ENCODE measurements around the gene SLC25A20. TPM values are rescaled to one million over a fixed set of nuclear protein-coding genes. Genes with fewer than 3 reads are reported as not detected.

The SLC25A20 gene
- total RNA-seq, result 10 to 100 TPM in 1 of 2 donors, 1 to 10 TPM in 1; 6.9 to 14.5 TPM
- total RNA-seq, result 11.8 to 44.6 reads per million in 2 donors

DNA sequence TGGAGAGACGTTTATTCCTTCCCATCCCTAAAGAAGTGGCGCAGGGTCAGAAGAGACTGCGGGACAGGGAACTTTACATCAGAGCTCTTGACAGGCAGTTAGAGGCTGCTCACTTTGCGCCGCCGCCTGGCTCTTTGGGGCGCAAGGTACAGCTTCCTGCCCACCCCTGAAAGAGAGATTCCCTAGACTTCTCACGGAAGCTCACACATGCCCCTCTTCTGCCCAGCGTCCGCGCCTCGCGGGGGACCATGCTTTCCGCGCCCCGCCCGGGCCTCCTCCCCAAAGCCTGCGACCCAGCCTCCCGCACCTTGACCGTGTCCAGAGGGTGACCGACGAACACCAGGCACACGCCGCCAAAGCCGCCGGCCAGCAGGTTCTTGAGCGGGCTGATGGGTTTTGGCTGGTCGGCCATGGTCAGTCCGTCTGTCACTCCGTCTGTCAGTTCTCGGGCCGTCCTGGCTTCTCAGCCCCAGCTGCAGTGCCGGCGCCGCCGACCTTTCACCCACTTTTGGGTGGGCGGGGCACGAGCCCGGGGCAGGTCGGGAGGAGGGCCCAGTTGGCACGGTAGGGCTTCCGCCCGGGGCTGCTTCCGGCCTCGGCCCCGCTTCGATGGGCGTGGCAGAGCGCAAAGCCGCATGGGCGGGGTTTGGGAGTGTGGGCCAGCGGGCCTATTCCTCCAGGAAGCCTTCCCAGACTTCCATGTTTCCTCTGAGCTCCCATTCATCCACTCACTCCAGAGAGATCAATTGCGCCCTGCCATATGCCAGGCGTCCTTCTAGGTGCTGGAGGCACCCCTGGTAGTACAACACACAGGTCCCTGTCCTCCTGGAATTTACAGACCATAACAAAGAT is at the start of gene SLC25A20:
SLC25A20 (minus strand) TSS at position 500 of the 852 bp plus-strand sequence; CDS start at position 412, 88 bp downstream.
- DNase-seq (peak; percentile 80 to 86 (median 83)), ATAC-seq (peak; percentile 97)
- peaks cover 30% of the 10 kb centered on the region for H3K4me1 Mint-ChIP-seq
- no peaks in the 10 kb centered on the region for H3K27me3 Mint-ChIP-seq
- H3K4me3 Mint-ChIP-seq, result peak within 1 kb of the TSS; percentile 90
- peak within 1 kb of the TSS; percentile 94 for H3K27ac Mint-ChIP-seq
- H3K36me3 Mint-ChIP-seq (ENCODE audit: low read depth), result no peaks in the 10 kb centered on the region
- no peaks in the 10 kb centered on the region for H3K9me3 ChIP-seq (ENCODE audit: control insufficient read depth, low read length, poor library complexity, severe bottlenecking)

GRCh38 chr3:48945891-48946549 is 47.3 kb upstream of the SLC25A20 start:
- ATAC-seq, result peak; percentile 25
- Mint-ChIP-seq H3K27me3 (no peaks in the 10 kb centered on the region), H3K4me1 (peaks cover 23% of the 10 kb centered on the region), H3K27ac (peak overlapping the region; percentile 76), H3K4me3 (no peak overlapping the region), H3K36me3 (ENCODE audit: low read depth) (no peaks in the 10 kb centered on the region)
- no peak for DNase-seq
- no peaks in the 10 kb centered on the region for H3K9me3 ChIP-seq (ENCODE audit: control insufficient read depth, low read length, poor library complexity, severe bottlenecking)

- Mint-ChIP-seq H3K4me3 (no peak overlapping the region), H3K27ac (peak overlapping the region; percentile 76), H3K4me1 (peaks cover 23% of the 10 kb centered on the region), H3K36me3 (ENCODE audit: low read depth) (no peaks in the 10 kb centered on the region), H3K27me3 (no peaks in the 10 kb centered on the region)
- H3K9me3 ChIP-seq (ENCODE audit: control insufficient read depth, low read length, poor library complexity, severe bottlenecking), result no peaks in the 10 kb centered on the region
- DNase-seq, result no peak
- ATAC-seq, result no peak
These were observed 46.8 kb upstream of the SLC25A20 start for GRCh38 chr3:48945432-48945831.

DNA sequence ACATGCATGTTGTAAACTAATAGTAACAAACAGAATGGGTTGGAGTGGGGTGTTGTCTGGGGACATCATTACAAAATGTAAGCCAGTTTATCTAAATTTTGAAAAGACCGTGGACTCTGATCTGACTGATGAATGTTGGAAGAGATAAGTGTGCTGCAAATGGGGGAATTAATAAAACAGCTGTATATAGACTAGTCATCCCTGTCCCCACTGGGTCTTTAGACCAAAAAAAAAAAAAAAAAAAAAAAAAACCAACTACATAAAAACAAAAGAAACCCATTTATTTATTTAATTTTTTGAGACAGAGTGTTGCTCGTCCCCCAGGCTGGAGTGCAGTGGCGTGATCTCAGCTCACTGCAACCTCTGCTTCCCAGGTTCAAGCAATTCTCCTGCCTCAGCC is 40.0 kb upstream of the SLC25A20 start:
- no peak overlapping the region for H3K4me3 Mint-ChIP-seq
- ATAC-seq (no peak), DNase-seq (no peak)
- H3K4me1 Mint-ChIP-seq, result peaks cover 16% of the 10 kb centered on the region
- peak overlapping the region; percentile 91 for H3K27ac Mint-ChIP-seq
- H3K36me3 Mint-ChIP-seq (ENCODE audit: low read depth), result peaks cover 2% of the 10 kb centered on the region
- H3K9me3 ChIP-seq (ENCODE audit: control insufficient read depth, low read length, poor library complexity, severe bottlenecking), result no peaks in the 10 kb centered on the region
- no peaks in the 10 kb centered on the region for H3K27me3 Mint-ChIP-seq

DNA sequence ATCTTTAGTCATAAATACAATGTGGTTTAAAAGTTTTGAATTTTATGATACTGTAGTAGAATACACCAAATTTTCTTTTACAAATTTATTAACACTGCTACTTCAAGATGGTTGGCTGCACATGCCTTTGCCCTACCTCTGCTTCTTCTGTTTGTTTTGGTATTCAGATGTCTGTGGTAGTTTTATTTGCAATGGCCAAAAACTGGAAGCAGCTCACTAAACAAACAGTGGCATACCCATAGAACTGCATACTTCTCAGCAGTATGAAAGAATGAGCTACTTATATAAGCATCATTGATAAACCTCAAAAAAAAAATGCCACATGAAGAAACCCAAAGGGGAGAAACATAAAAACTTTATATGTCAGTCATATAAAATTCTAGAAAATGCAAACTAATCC is 39.5 kb upstream of the SLC25A20 start:
- H3K36me3 Mint-ChIP-seq (ENCODE audit: low read depth), result peaks cover 2% of the 10 kb centered on the region
- H3K27ac Mint-ChIP-seq, result peak overlapping the region; percentile 91
- H3K4me3 Mint-ChIP-seq, result no peak overlapping the region
- H3K9me3 ChIP-seq (ENCODE audit: control insufficient read depth, low read length, poor library complexity, severe bottlenecking), result no peaks in the 10 kb centered on the region
- no peak for DNase-seq
- no peak for ATAC-seq
- peaks cover 14% of the 10 kb centered on the region for H3K4me1 Mint-ChIP-seq
- H3K27me3 Mint-ChIP-seq, result no peaks in the 10 kb centered on the region

DNA sequence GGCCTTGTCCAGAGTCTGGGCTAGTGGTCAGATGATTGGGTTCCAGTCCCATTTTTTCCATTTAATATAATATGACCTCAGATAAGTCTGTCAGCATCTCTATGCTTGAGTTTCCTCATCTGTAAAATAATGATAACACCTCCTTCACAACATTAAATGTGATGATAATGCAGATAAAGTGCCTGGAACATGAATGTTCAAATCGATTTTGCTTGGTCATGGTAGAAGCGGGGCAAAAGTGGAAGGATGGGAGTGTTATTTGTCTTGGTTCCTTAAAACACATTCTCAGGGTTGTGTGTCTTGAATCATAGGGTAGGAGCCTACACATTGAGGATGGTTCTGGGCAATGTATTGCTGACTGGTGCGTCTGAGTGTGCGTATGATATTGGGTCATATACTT is 36.8 kb upstream of the SLC25A20 start:
- H3K36me3 Mint-ChIP-seq (ENCODE audit: low read depth), result peaks cover 4% of the 10 kb centered on the region
- H3K27me3 Mint-ChIP-seq, result no peaks in the 10 kb centered on the region
- DNase-seq (no peak), ATAC-seq (no peak)
- no peak overlapping the region for H3K4me3 Mint-ChIP-seq
- peaks cover 24% of the 10 kb centered on the region for H3K4me1 Mint-ChIP-seq
- no peaks in the 10 kb centered on the region for H3K9me3 ChIP-seq (ENCODE audit: control insufficient read depth, low read length, poor library complexity, severe bottlenecking)
- H3K27ac Mint-ChIP-seq, result no peak overlapping the region

- Mint-ChIP-seq H3K4me1 (peaks cover 30% of the 10 kb centered on the region), H3K36me3 (ENCODE audit: low read depth) (peaks cover 8% of the 10 kb centered on the region), H3K27me3 (no peaks in the 10 kb centered on the region), H3K27ac (no peak overlapping the region), H3K4me3 (no peak overlapping the region)
- H3K9me3 ChIP-seq (ENCODE audit: control insufficient read depth, low read length, poor library complexity, severe bottlenecking), result no peaks in the 10 kb centered on the region
- no peak for ATAC-seq
- DNase-seq, result no peak
These were observed 35.8 kb upstream of the SLC25A20 start for GRCh38 chr3:48934333-48934991.

DNA sequence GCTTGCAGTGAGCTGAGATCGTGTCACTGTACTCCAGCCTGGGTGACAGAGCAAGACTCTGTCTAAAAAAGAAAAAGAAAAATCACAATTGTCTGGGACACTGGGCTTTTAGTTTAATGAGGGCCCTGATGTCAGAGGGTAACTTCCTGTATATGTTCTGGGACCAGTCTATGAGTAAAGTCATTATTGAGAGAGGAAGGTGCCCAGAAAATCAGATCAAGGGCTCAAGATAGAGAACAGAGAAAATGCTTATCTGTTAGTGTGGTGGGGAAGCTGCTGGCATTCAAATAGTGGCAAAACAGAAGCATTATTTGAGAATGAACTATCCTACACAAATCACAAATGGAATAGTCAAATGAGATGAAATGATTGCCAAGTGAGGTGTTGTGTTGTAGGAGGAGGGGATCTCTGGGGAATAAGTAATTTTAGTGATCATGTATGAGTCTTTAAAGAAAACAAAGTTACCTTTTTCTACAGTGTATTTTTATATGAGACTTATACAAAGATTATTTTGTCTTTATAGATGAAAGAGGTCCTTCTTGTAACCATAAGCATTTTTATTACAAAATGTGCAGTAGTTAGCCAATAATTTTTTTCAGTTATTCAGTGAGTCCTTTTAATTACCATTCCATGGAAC is 33.4 kb upstream of the SLC25A20 start:
- H3K27me3 Mint-ChIP-seq, result no peaks in the 10 kb centered on the region
- no peaks in the 10 kb centered on the region for H3K9me3 ChIP-seq (ENCODE audit: control insufficient read depth, low read length, poor library complexity, severe bottlenecking)
- DNase-seq, result no peak
- ATAC-seq, result no peak
- H3K4me3 Mint-ChIP-seq, result no peak overlapping the region
- peaks cover 36% of the 10 kb centered on the region for H3K4me1 Mint-ChIP-seq
- peak overlapping the region; percentile 54 for H3K27ac Mint-ChIP-seq
- peaks cover 12% of the 10 kb centered on the region for H3K36me3 Mint-ChIP-seq (ENCODE audit: low read depth)

- no peaks in the 10 kb centered on the region for H3K9me3 ChIP-seq (ENCODE audit: control insufficient read depth, low read length, poor library complexity, severe bottlenecking)
- H3K27me3 Mint-ChIP-seq, result no peaks in the 10 kb centered on the region
These were observed 31.9 kb upstream of the SLC25A20 start for GRCh38 chr3:48930590-48930989.

GRCh38 chr3:48929358-48930035 is 30.8 kb upstream of the SLC25A20 start:
- ATAC-seq, result no peak
- DNase-seq, result no peak
- Mint-ChIP-seq H3K36me3 (ENCODE audit: low read depth) (peaks cover 12% of the 10 kb centered on the region), H3K27ac (peak overlapping the region; percentile 79), H3K4me1 (peaks cover 48% of the 10 kb centered on the region), H3K4me3 (no peak overlapping the region), H3K27me3 (no peaks in the 10 kb centered on the region)
- H3K9me3 ChIP-seq (ENCODE audit: control insufficient read depth, low read length, poor library complexity, severe bottlenecking), result no peaks in the 10 kb centered on the region

More at GRCh38 chr3:48930590-48930989, 31.9 kb upstream of the SLC25A20 start:
- ATAC-seq (no peak), DNase-seq (no peak)
- Mint-ChIP-seq H3K4me1 (peaks cover 48% of the 10 kb centered on the region), H3K4me3 (no peak overlapping the region), H3K36me3 (ENCODE audit: low read depth) (peaks cover 12% of the 10 kb centered on the region), H3K27ac (no peak overlapping the region)

- Mint-ChIP-seq H3K36me3 (ENCODE audit: low read depth) (peaks cover 9% of the 10 kb centered on the region), H3K4me1 (peaks cover 48% of the 10 kb centered on the region), H3K4me3 (no peak overlapping the region), H3K27ac (no peak overlapping the region), H3K27me3 (no peaks in the 10 kb centered on the region)
- DNase-seq (no peak), ATAC-seq (no peak)
- H3K9me3 ChIP-seq (ENCODE audit: control insufficient read depth, low read length, poor library complexity, severe bottlenecking), result no peaks in the 10 kb centered on the region
These were observed 30.0 kb upstream of the SLC25A20 start for GRCh38 chr3:48928679-48929078.

- ATAC-seq (no peak), DNase-seq (no peak)
- Mint-ChIP-seq H3K4me1 (peaks cover 48% of the 10 kb centered on the region), H3K36me3 (ENCODE audit: low read depth) (peaks cover 9% of the 10 kb centered on the region), H3K27me3 (no peaks in the 10 kb centered on the region), H3K27ac (no peak overlapping the region), H3K4me3 (no peak overlapping the region)
- H3K9me3 ChIP-seq (ENCODE audit: control insufficient read depth, low read length, poor library complexity, severe bottlenecking), result no peaks in the 10 kb centered on the region
These were observed 29.2 kb upstream of the SLC25A20 start for GRCh38 chr3:48927928-48928327.

Measured in T-helper 17 cell (primary cell).